Measurements from ENCODE around the gene LYST.

The LYST gene

GRCh38 chr1:235688096-235688495 lies 178.6 kb downstream of the LYST start:
- H2AFZ ChIP-seq (ENCODE audit: low read depth, low read length, severe bottlenecking): no peak overlapping the region
- no peaks in the 10 kb centered on the region for H3F3A ChIP-seq (ENCODE audit: insufficient read depth)
- H3K27me3 ChIP-seq (ENCODE audit: low read length): no peaks in the 10 kb centered on the region
- no peak overlapping the region for H3K4me2 ChIP-seq (ENCODE audit: low read depth, low read length, poor library complexity, severe bottlenecking)
- H4K20me1 ChIP-seq (ENCODE audit: low read depth, low read length): no peaks in the 10 kb centered on the region
- H3K4me3 ChIP-seq (ENCODE audit: insufficient read depth, low read length, poor library complexity, severe bottlenecking): no peak overlapping the region
- H3K27ac ChIP-seq (ENCODE audit: low read depth, low read length): no peak overlapping the region
- no peaks in the 10 kb centered on the region for H3K79me2 ChIP-seq (ENCODE audit: insufficient read depth, low read length)
- no peaks in the 10 kb centered on the region for H3K36me3 ChIP-seq (ENCODE audit: low read length)
- no peak overlapping the region for H3K9ac ChIP-seq (ENCODE audit: low read length)
- no peaks in the 10 kb centered on the region for H3K9me2 ChIP-seq (replicated peaks; ENCODE audit: insufficient read depth, low read length)
- TF ChIP-seq EZH2phosphoT487 (conservative IDR thresholded peaks at IDR 0.05; ENCODE audit: low read length) (no peak), CTCF (IDR thresholded peaks at IDR 0.05; ENCODE audit: insufficient read depth, low read length, poor library complexity, severe bottlenecking) (no peak)
- no peaks in the 10 kb centered on the region for H3K9me3 ChIP-seq (ENCODE audit: insufficient read depth, low read length)

GRCh38 chr1:235683653-235684052 lies 183.1 kb downstream of the LYST start:
- Histone ChIP-seq H3K9me3 (ENCODE audit: insufficient read depth, low read length) (no peaks in the 10 kb centered on the region), H3K4me2 (ENCODE audit: low read depth, low read length, poor library complexity, severe bottlenecking) (no peak overlapping the region), H3K27ac (ENCODE audit: low read depth, low read length) (no peak overlapping the region), H3K36me3 (ENCODE audit: low read length) (no peaks in the 10 kb centered on the region), H2AFZ (ENCODE audit: low read depth, low read length, severe bottlenecking) (no peak overlapping the region), H3F3A (ENCODE audit: insufficient read depth) (no peaks in the 10 kb centered on the region), H3K27me3 (ENCODE audit: low read length) (no peaks in the 10 kb centered on the region), H3K9me2 (replicated peaks; ENCODE audit: insufficient read depth, low read length) (no peaks in the 10 kb centered on the region), H3K9ac (ENCODE audit: low read length) (no peak overlapping the region), H3K4me3 (ENCODE audit: insufficient read depth, low read length, poor library complexity, severe bottlenecking) (no peak overlapping the region), H3K79me2 (ENCODE audit: insufficient read depth, low read length) (no peaks in the 10 kb centered on the region), H4K20me1 (ENCODE audit: low read depth, low read length) (no peaks in the 10 kb centered on the region)
- TF ChIP-seq EZH2phosphoT487 (conservative IDR thresholded peaks at IDR 0.05; ENCODE audit: low read length): no peak
- no peak for TF ChIP-seq CTCF (IDR thresholded peaks at IDR 0.05; ENCODE audit: insufficient read depth, low read length, poor library complexity, severe bottlenecking)

GRCh38 chr1:235682216-235682615 lies 184.5 kb downstream of the LYST start:
- Histone ChIP-seq H3K79me2 (ENCODE audit: insufficient read depth, low read length) (no peaks in the 10 kb centered on the region), H3K9me2 (replicated peaks; ENCODE audit: insufficient read depth, low read length) (no peaks in the 10 kb centered on the region), H4K20me1 (ENCODE audit: low read depth, low read length) (no peaks in the 10 kb centered on the region), H3K4me2 (ENCODE audit: low read depth, low read length, poor library complexity, severe bottlenecking) (no peak overlapping the region), H3K4me3 (ENCODE audit: insufficient read depth, low read length, poor library complexity, severe bottlenecking) (no peak overlapping the region), H3K9me3 (ENCODE audit: insufficient read depth, low read length) (no peaks in the 10 kb centered on the region), H3K9ac (ENCODE audit: low read length) (no peak overlapping the region), H3K36me3 (ENCODE audit: low read length) (no peaks in the 10 kb centered on the region), H2AFZ (ENCODE audit: low read depth, low read length, severe bottlenecking) (no peak overlapping the region), H3K27ac (ENCODE audit: low read depth, low read length) (no peak overlapping the region), H3F3A (ENCODE audit: insufficient read depth) (no peaks in the 10 kb centered on the region), H3K27me3 (ENCODE audit: low read length) (no peaks in the 10 kb centered on the region)
- TF ChIP-seq EZH2phosphoT487 (conservative IDR thresholded peaks at IDR 0.05; ENCODE audit: low read length): no peak
- TF ChIP-seq CTCF (IDR thresholded peaks at IDR 0.05; ENCODE audit: insufficient read depth, low read length, poor library complexity, severe bottlenecking): no peak
